OCI-M2 (cell line): ENCODE measurements around the gene USF2.

ENCODE experiments used
- DNase-seq: peaks from one replicate; lab custom pipeline; 2025; ENCODE audit not compliant: unreplicated experiment; lab: John Stamatoyannopoulos, UW

The USF2 gene

DNA sequence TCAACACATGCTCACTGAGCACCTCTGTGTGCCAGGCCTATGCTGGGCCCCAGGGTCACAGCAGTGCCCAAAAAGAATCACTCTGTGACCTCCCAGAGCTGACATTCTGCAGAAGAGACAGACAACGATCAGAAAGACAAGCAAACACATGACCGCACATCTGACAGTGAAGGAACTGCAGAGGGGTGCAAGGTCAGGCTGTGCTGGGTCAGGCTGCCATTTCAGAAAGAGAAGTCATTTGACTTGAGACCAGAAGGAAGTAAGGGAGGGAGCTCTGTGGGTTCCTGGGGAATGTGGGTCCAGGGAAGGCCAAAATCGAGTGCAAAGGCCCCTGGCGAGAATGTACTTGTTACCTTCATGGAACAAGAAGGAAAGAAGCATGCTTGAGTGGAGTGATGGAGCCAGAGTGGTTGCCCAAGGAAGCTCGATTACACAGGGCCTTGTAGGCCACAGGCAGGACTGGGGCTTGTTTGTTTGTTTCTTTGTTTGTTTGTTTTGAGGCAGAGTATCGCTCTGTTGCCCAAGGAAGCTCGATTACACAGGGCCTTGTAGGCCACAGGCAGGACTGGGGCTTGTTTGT, 48.8 kb downstream of the USF2 start:
- DNase-seq = no peak

- no peak for DNase-seq
Observed at GRCh38 chr19:35318679-35319448, 50.1 kb downstream of the USF2 start.

DNA sequence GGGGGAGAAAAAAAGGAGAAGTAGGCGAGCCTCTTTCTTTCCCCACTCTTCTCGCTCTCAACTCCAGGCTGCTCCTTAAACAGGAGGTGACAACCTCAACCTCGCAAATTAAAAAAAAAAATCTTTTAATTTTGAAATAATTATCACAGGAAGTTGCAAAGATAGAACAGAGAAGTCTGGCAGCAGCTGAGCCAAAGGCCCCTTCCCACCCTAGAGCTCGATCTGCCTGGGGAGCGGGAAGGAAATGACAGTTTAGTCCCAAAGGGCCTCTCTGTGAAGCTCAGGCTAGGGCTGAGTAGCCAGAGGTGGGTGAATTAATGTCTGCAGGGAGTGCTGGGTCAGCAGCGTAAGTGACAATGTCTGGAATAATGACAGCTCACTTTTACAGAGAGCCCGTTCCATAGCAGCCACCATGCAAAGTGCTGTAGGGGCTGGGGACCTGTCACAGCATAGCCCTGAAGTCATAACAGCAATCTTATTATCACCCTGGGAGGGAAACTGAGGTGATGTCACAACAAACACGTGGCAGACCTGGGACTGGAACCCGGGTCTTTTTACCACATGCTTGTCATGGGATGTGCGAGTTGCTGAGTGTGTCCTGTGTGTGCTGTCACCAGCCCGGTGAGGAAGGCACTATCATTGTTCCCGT, 51.4 kb downstream of the USF2 start:
- DNase-seq = no peak

DNA sequence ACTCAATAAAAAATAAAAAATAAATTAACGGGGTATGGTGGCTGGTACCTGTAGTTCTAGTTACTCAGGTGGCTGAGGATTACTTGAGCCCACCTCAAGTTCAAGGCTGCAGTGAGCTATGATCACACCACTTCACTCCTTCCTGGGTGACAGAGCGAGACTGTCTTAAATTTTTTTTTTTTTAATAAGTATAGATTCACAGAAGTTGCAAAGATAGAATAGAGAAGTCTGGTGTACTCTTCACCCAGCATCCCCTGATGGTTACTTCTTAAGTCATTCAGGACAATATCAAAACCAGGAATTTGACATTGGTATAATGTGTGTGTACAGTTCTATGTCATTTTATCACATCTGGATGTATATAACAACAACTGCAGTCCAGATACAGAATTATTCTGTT, 52.5 kb downstream of the USF2 start:
- no peak for DNase-seq

DNA sequence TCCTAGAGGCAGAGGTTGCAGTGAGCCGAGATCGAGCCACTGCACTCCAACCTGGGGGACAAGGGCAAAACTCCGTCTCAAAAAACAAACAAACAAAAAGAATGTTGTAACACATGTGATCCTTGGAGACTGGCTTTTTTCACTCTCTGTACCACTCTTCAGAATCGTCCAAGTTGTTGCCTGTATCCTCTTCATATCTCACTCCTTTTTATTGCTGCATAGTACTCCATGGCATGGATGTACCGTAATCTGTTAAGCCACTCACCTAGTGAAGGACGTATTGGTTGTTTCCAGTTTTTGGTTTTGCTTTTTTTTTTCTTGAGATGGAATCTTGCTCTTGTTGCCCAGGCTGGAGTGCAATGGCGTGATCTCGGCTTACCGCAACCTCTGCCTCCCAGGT, 53.3 kb downstream of the USF2 start:
- no peak for DNase-seq

GRCh38 chr19:35327642-35328041, 58.9 kb downstream of the USF2 start:
- no peak for DNase-seq

GRCh38 chr19:35328851-35329285, 60.1 kb downstream of the USF2 start, which contains the start of gene CD22:
TSS of gene CD22 (plus strand) at chr19:35329187. CDS start at chr19:35332041, 2,854 bp downstream.
- DNase-seq = no peak

GRCh38 chr19:35329323-35329722, 60.6 kb downstream of the USF2 start:
- no peak for DNase-seq
